ENCODE measurements around the gene APOC3.
A peak's percentile ranks its signal among the peaks of the same experiment; 100 is the strongest.
"Not testable (repeated sequence)": the region's sequence is repeated elsewhere in the genome, so short reads cannot be mapped to it uniquely, and the experiment has no call there.

APOC3 gene
- total RNA-seq = 0 to 0.18 (median 0) reads per million in 4 experiments

- no peak for DNase-seq
These were observed at the start of gene APOC3 for GRCh38 chr11:116829525-116830183. APOC3 (plus strand) TSS chr11:116829907; CDS start chr11:116830583, 676 bp downstream.

GRCh38 chr11:116782728-116783127 lies 47.0 kb upstream of the APOC3 start:
- DNase-seq = no peak

GRCh38 chr11:116786326-116786725 lies 43.4 kb upstream of the APOC3 start:
- no peak for DNase-seq

GRCh38 chr11:116786966-116787365 lies 42.7 kb upstream of the APOC3 start:
- no peak for DNase-seq

GRCh38 chr11:116787436-116787785 lies 42.3 kb upstream of the APOC3 start:
- DNase-seq = no peak

- peak; percentile 70 for DNase-seq
These were observed 41.8 kb upstream of the APOC3 start, which contains the start of gene ZPR1 for GRCh38 chr11:116787786-116788486. ZPR1 (minus strand) TSS chr11:116788023; CDS start chr11:116787990, 33 bp downstream.

GRCh38 chr11:116788534-116788933 lies 41.2 kb upstream of the APOC3 start:
- DNase-seq = no peak

- no peak for DNase-seq
These were observed 40.7 kb upstream of the APOC3 start for GRCh38 chr11:116788975-116789374.

- no peak for DNase-seq
These were observed 39.3 kb upstream of the APOC3 start for GRCh38 chr11:116790167-116791001.

GRCh38 chr11:116791002-116791812 lies 38.5 kb upstream of the APOC3 start:
- DNase-seq = peak; percentile 61

- no peak for DNase-seq
These were observed 37.9 kb upstream of the APOC3 start, which contains the start of gene APOA5 for GRCh38 chr11:116791813-116792143. APOA5 (minus strand) TSS chr11:116791879; CDS start chr11:116791860, 19 bp downstream.

GRCh38 chr11:116792144-116792868 lies 37.4 kb upstream of the APOC3 start:
- no peak for DNase-seq

GRCh38 chr11:116792869-116793771 lies 36.6 kb upstream of the APOC3 start:
- no peak for DNase-seq

GRCh38 chr11:116793772-116794097 lies 36.0 kb upstream of the APOC3 start:
- no peak for DNase-seq

- no peak for DNase-seq
These were observed 34.9 kb upstream of the APOC3 start for GRCh38 chr11:116794851-116795250.

GRCh38 chr11:116796548-116796947 lies 33.2 kb upstream of the APOC3 start:
- DNase-seq = no peak

- no peak for DNase-seq
These were observed 31.9 kb upstream of the APOC3 start for GRCh38 chr11:116797816-116798215.

GRCh38 chr11:116798368-116798767 lies 31.3 kb upstream of the APOC3 start:
- DNase-seq = no peak

GRCh38 chr11:116800610-116801009 lies 29.1 kb upstream of the APOC3 start:
- DNase-seq = no peak

- DNase-seq = not testable (repeated sequence)
These were observed 28.0 kb upstream of the APOC3 start for GRCh38 chr11:116801662-116802061.

- DNase-seq = no peak
These were observed 25.7 kb upstream of the APOC3 start for GRCh38 chr11:116804001-116804400.

Data from effector CD8-positive, alpha-beta T cell (primary cell).